HepG2 (cell line): ENCODE data around the gene NMBR. TPM values are rescaled to one million over a fixed set of nuclear protein-coding genes. Genes with fewer than 3 reads are reported as not detected.

Source experiments
- ATAC-seq: fragments of 200-7000 bp; cut with Tn5 transposase; 3 replicates; pipeline ENCODE4 v1.9.1; 2020; ENCODE audit warnings: mild to moderate bottlenecking, moderate library complexity
- BruUV-seq: library from RNA; stranded (reverse); fragments of 400-500 nt; replicated peaks from 2 replicates; lab custom pipeline; 2021; lab: Mats Ljungman, UMichigan
- CTCF ChIA-PET: fragments of 300-600 bp; formaldehyde crosslinking; extraction: SDS; loops from one replicate; lab custom pipeline; 2021; ENCODE audit warnings: low total read pairs, inconsistent platforms, low intra/inter-chr PET ratio; lab: Yijun Ruan, JAX
- POLR2A ChIA-PET: fragments of 350-600 bp; sonication (Branson Sonifier 250); formaldehyde crosslinking; loops from one replicate; lab custom pipeline; 2020; ENCODE audit warnings: antibody characterized with exemption, inconsistent platforms; lab: Yijun Ruan, JAX
- DNase-seq: peaks from one replicate; pipeline ENCODE4 v3.0.0-alpha.2; 2015; ENCODE audit warnings: low spot score
- FAIRE-seq: peaks from 3 replicates; lab custom pipeline; 2011; peaks lifted over from hg19 to GRCh38; lab: Jason Lieb, UNC
- H2AFZ ChIP-seq: one replicate; pipeline ENCODE4 v1.6.1; 2011; ENCODE audit warnings: low read length, inconsistent platforms
- H3K27ac ChIP-seq: fragments of 300-600 bp; 3 replicates; pipeline ENCODE4 v1.8.0; 2011; ENCODE audit warnings: mixed run types, mild to moderate bottlenecking, mixed read lengths, low read length, inconsistent platforms; ENCODE audit not compliant: insufficient read depth; ENCODE audit errors: extremely low read length
- H3K27me3 ChIP-seq, 2 experiments: fragments of 200-600 bp in 1 of 2; 2 replicates in 1 of 2; 3 replicates in 1 of 2; pipeline versions ENCODE4 v1.6.0 to v1.8.0; 2011; ENCODE audit warnings: low read length in 2 of 2, mild to moderate bottlenecking in 2 of 2, moderate library complexity in 2 of 2, inconsistent platforms in 1 of 2; ENCODE audit not compliant: insufficient read depth in 2 of 2, control insufficient read depth in 1 of 2
- H3K36me3 ChIP-seq, 2 experiments: fragments of 200-600 bp in 1 of 2; replicated peaks in 1 of 2; 2 replicates in 1 of 2; 3 replicates in 1 of 2; pipeline versions ENCODE4 v1.5.1 to v1.8.0; 2011; ENCODE audit warnings: low read length in 2 of 2, inconsistent platforms in 1 of 2; ENCODE audit not compliant: insufficient read depth in 2 of 2, control insufficient read depth in 1 of 2
- H3K4me1 ChIP-seq: 2 replicates; pipeline ENCODE4 v1.5.1; 2012; ENCODE audit warnings: low read length, inconsistent platforms; ENCODE audit not compliant: insufficient read depth
- H3K4me2 ChIP-seq: 2 replicates; pipeline ENCODE4 v1.6.0; 2011; ENCODE audit warnings: low read depth, low read length, inconsistent platforms
- H3K4me3 ChIP-seq, 3 experiments: fragments of 200-600 bp in 1 of 3; sonication (generic), shearing (Covaris generic) in 1 of 3; replicated peaks in 1 of 3; 2 replicates each; pipeline ENCODE4 v1.5.1; 2011 to 2016; ENCODE audit warnings: low read length in 3 of 3, inconsistent platforms in 2 of 3, low read depth in 2 of 3, mild to moderate bottlenecking in 2 of 3, control low read depth in 1 of 3, mixed read lengths in 1 of 3; ENCODE audit not compliant: insufficient read depth in 1 of 3
- H3K79me2 ChIP-seq: one replicate; pipeline ENCODE4 v1.6.1; 2011; ENCODE audit warnings: low read length, inconsistent platforms; ENCODE audit not compliant: insufficient read depth
- H3K9ac ChIP-seq: 2 replicates; pipeline ENCODE4 v1.6.0; 2011; ENCODE audit warnings: mild to moderate bottlenecking, low read depth, low read length, inconsistent platforms; ENCODE audit not compliant: insufficient read depth
- H3K9me3 ChIP-seq: 2 replicates; pipeline ENCODE4 v1.5.1; 2012; ENCODE audit warnings: mild to moderate bottlenecking, low read length
- H4K20me1 ChIP-seq: 2 replicates; pipeline ENCODE4 v1.6.0; 2011; ENCODE audit warnings: inconsistent platforms, mild to moderate bottlenecking, low read length, moderate library complexity; ENCODE audit not compliant: insufficient read depth
- KLF9 ChIP-seq: IDR thresholded peaks from 2 replicates; pipeline ENCODE4 v1.6.1; 2016; ENCODE audit warnings: low read depth
- NAIF1 ChIP-seq: sonication (generic); formaldehyde crosslinking; IDR thresholded peaks from 2 replicates; pipeline ENCODE4 v1.5.0; 2020; ENCODE audit warnings: mild to moderate bottlenecking, missing genetic modification reagents, borderline replicate concordance
- NFATC3 ChIP-seq: sonication (generic); formaldehyde crosslinking; IDR thresholded peaks from 2 replicates; pipeline ENCODE4 v1.5.1; 2020; ENCODE audit warnings: mild to moderate bottlenecking, missing genetic modification reagents
- RBM22 ChIP-seq: fragments of 200-400 bp; formaldehyde crosslinking; optimal IDR thresholded peaks from 2 replicates; pipeline ENCODE3; 2017; ENCODE audit warnings: mild to moderate bottlenecking, low read length, moderate library complexity
- REST ChIP-seq, 2 experiments: IDR thresholded peaks; 2 replicates each; pipeline ENCODE4 v1.6.1; 2011 to 2012; ENCODE audit warnings: low read length in 2 of 2, borderline replicate concordance in 1 of 2, low read depth in 1 of 2, mild to moderate bottlenecking in 1 of 2, moderate library complexity in 1 of 2
- RNF2 ChIP-seq: fragments of 450-650 bp; conservative IDR thresholded peaks from 2 replicates; pipeline ENCODE4 v1.6.1; 2016; ENCODE audit warnings: low read depth
- SMARCE1 ChIP-seq: fragments of 450-650 bp; IDR thresholded peaks from 2 replicates; pipeline ENCODE4 v1.6.1; 2017; ENCODE audit warnings: borderline replicate concordance
- YEATS4 ChIP-seq: sonication (generic); formaldehyde crosslinking; IDR thresholded peaks from 2 replicates; pipeline ENCODE4 v1.4.0; 2020; ENCODE audit warnings: missing genetic modification reagents, borderline replicate concordance
- ZBTB20 ChIP-seq: sonication (generic); formaldehyde crosslinking; IDR thresholded peaks from 2 replicates; pipeline ENCODE4 v1.8.1; 2023; ENCODE audit warnings: missing genetic modification reagents, low read depth, mild to moderate bottlenecking, borderline replicate concordance
- ZFAT ChIP-seq: sonication (generic); formaldehyde crosslinking; conservative IDR thresholded peaks from 2 replicates; pipeline ENCODE4 v1.8.1; 2023; ENCODE audit warnings: missing genetic modification reagents, inconsistent platforms
- ZNF816 ChIP-seq: sonication (generic); formaldehyde crosslinking; IDR thresholded peaks from 2 replicates; pipeline ENCODE4 v1.8.0; 2022; ENCODE audit warnings: missing genetic modification reagents, mild to moderate bottlenecking, borderline replicate concordance
- WGBS: methylation state at CpG from one replicate; pipeline ENCODE4 v1.1.6; 2017; ENCODE audit warnings: low lambda C conversion rate; 5-methylcytosine and 5-hydroxymethylcytosine counted together
- in situ Hi-C: cut with HindIII; loops from 2 replicates; pipeline ENCODE4 v1.10.0; 2017; ENCODE audit warnings: low pct_unique_long_range_greater_than_20kb; ENCODE audit not compliant: extremely low pct_ligation_motif_present
- intact Hi-C: fragments of 100-400 bp; cut with micrococcal nuclease; formaldehyde crosslinking; loops from one replicate; pipeline ENCODE4 v1.10.0; 2022; ENCODE audit not compliant: unreplicated experiment
- polyA plus RNA-seq, 8 experiments: library from polyadenylated mRNA; depleted of rRNA in 3 of 8; stranded (reverse) in 7 of 8; unstranded in 1 of 8; fragments of >200 nt; fragmentation: Illumina TruSeq in 4 of 8; extraction: Trizol in 4 of 8; gene quantifications; 2 replicates each; pipeline versions ENCODE4 v1.2.1 to v1.2.3, GENCODE V29; 2011 to 2016; ENCODE audit warnings: low read depth in 4 of 8, missing spikeins in 1 of 8, mixed read lengths in 1 of 8; ENCODE audit not compliant: insufficient read depth in 1 of 8
- total RNA-seq, 5 experiments: library from RNA; depleted of rRNA; stranded (reverse); fragments of >200 nt; fragmentation: Illumina TruSeq; extraction: Trizol; gene quantifications; 2 replicates each; pipeline ENCODE4 v1.2.3, GENCODE V29; 2016; ENCODE audit warnings: low read depth in 1 of 5

NMBR gene
- total and polyA plus RNA-seq, 2 of the 13 experiments (the other 11 are each of a cell fraction or from before 2014, with no cell fraction given): not detected

- TF ChIP-seq SMARCE1: no peak
- no peak for TF ChIP-seq RBM22
- TF ChIP-seq NAIF1: no peak
- TF ChIP-seq NFATC3 (CRISPR knock-in tag): no peak
Observed at GRCh38 chr6:142118925-142119324, 28.0 kb downstream of the NMBR start (continued).

- no peaks in the 10 kb centered on the region for H3K36me3 ChIP-seq
- no peak overlapping the region for H3K4me2 ChIP-seq
- H3K4me1 ChIP-seq: no peaks in the 10 kb centered on the region
- ChIA-PET CTCF (no interaction called here), POLR2A (no interaction called here)
- no peak for ATAC-seq
- no peaks in the 10 kb centered on the region for H3K79me2 ChIP-seq
- no peak overlapping the region for H2AFZ ChIP-seq
- no peaks in the 10 kb centered on the region for H4K20me1 ChIP-seq
- no peaks in the 10 kb centered on the region for H3K9me3 ChIP-seq
- no peak overlapping the region for H3K27ac ChIP-seq
- H3K9ac ChIP-seq: no peak overlapping the region
- no peak for DNase-seq
- BruUV-seq: no TSS peak
- WGBS: 0% methylated on average over 3 of the region's 3 CpGs
- in situ Hi-C loops (loop anchor here (10.0 kb wide), 1 partner anchor 134 kb away; no protein-coding TSS in a partner anchor), intact Hi-C loops (no loop called here)
- no peak for FAIRE-seq
- no peaks in the 10 kb centered on the region for H3K27me3 ChIP-seq
- no peak for TF ChIP-seq ZNF816
- TF ChIP-seq ZFAT (CRISPR knock-in tag): no peak
- no peak for TF ChIP-seq YEATS4 (CRISPR knock-in tag)
- no peak for TF ChIP-seq ZBTB20 (CRISPR knock-in tag)
- no peak for TF ChIP-seq KLF9 (CRISPR knock-in tag)
- TF ChIP-seq REST (IDR thresholded peaks at IDR 0.05; ENCODE audit: borderline replicate concordance in 1 of 2, low read depth in 1 of 2, low read length in 2 of 2): no peak
- TF ChIP-seq RNF2: no peak
- H3K4me3 ChIP-seq: no peak overlapping the region
Observed at GRCh38 chr6:142118328-142118727, 28.6 kb downstream of the NMBR start.
